ENCODE results near the gene CEP68. TPM values are rescaled to one million over a fixed set of nuclear protein-coding genes. Genes with fewer than 3 reads are reported as not detected.

The CEP68 gene
- polyA plus RNA-seq, 2 of the 4 experiments (the other 2 are of a cell fraction): 6.8 to 9.2 TPM

DNA sequence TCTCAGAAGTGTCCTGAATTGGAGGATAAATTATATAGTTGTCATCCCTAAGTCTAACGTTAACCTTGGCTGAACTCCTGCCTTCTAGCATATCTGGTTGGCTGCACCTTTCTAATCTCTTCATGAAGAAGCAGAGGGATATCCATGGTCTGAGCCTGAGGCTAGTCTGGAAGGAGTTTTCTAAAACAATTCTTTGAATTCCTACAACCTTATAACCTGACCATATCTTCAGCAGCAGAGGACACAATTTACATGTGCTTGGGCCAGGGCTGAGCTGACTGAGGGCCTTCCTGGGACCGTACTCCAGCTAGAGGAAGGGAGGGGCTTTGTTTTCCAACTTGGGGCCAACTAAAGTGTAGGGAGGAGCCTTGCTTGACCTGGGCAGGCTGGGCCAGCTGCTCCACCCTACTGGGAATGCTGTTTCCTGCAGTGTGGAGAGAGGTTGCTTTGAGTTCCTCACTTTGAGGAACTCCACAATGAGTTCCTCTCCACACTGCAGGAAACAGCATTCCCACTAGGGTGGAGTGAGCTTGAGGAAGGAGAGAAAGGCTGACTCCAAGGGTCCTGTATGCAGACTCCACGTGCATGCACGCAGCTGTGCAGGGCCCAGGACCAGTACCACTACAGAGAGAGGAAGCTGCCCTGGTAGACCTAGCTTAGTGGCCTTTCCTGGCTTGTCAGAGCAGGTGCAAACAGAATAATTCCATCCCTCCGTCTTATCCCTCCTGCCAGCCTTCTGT, 19.6 kb downstream of the CEP68 start:
- peak; percentile 31 to 49; a peak in 4 of 6 replicates for ATAC-seq

DNA sequence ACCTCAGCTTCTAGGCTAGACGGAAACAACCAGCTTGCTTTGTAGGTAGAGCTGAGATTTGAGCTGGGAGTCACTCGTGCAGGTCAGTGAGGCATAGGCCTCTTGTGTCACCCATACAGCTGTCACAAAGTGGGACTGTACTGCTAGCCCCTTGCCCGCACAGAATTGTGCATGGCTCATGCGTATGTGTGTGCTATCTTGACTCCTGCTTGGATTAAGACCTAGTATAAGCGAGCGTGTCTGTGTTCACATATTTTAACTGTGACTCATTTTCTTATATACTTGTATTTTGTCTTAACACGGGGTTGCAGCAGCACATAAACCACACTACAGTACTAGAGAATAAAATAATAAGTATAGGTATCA, 20.1 kb downstream of the CEP68 start:
- Histone ChIP-seq H3K27ac (no peak overlapping the region), H3K4me3 (no peak overlapping the region), H3K9me3 (no peaks in the 10 kb centered on the region), H3K4me2 (no peak overlapping the region), H3K4me1 (peaks cover 14% of the 10 kb centered on the region)
- ChIA-PET POLR2A (no interaction called here), CTCF (interaction anchor here (1.2 to 8.8 kb wide), 4 partner anchors 10 to 111 kb away, joined by 3 to 52 read pairs (median 8); no protein-coding TSS in a partner anchor)
- FAIRE-seq: no peak
- DNase-seq (ENCODE audit: low read depth in 1 of 2, low spot score in 1 of 2): no peak
- WGBS (ENCODE audit: missing lambda C conversion rate): 67% methylated on average over 7 of the region's 7 CpGs
- peak; percentile 9 to 12; a peak in 3 of 6 replicates for ATAC-seq
- TF ChIP-seq KDM5A (IDR thresholded peaks at IDR 0.05) (no peak), NFE2L2 (conservative IDR thresholded peaks at IDR 0.05; ENCODE audit: low read length) (no peak), EP300 (IDR thresholded peaks at IDR 0.05) (no peak), HOXB13 (CRISPR knock-in tag; IDR thresholded peaks at IDR 0.05; ENCODE audit: low read depth) (no peak), RFX5 (IDR thresholded peaks at IDR 0.05) (no peak), MAFK (IDR thresholded peaks at IDR 0.05; ENCODE audit: partially characterized antibody) (no peak)

More for the DNA sequence above, 19.6 kb downstream of the CEP68 start:
- POLR2A ChIA-PET: no interaction called here
- H3K4me2 ChIP-seq: no peak overlapping the region
- no peak overlapping the region for H3K4me3 ChIP-seq
- WGBS (ENCODE audit: missing lambda C conversion rate): 70% methylated on average over 5 of the region's 5 CpGs
- H3K4me1 ChIP-seq: peaks cover 19% of the 10 kb centered on the region
- FAIRE-seq (no peak), DNase-seq (ENCODE audit: low read depth in 1 of 2, low spot score in 1 of 2) (no peak)
- H3K27ac ChIP-seq: no peak overlapping the region
- no peaks in the 10 kb centered on the region for H3K9me3 ChIP-seq
- CTCF ChIA-PET: interaction anchor here (1.2 to 8.8 kb wide), 5 partner anchors 10 to 112 kb away, joined by 3 to 52 read pairs (median 11); no protein-coding TSS in a partner anchor
- TF ChIP-seq JUNB (IDR thresholded peaks at IDR 0.05) (no peak), POLR2AphosphoS2 (conservative IDR thresholded peaks at IDR 0.05; ENCODE audit: low read length) (peak; percentile 56; the same call in 1 of the 2 replicates)

DNA sequence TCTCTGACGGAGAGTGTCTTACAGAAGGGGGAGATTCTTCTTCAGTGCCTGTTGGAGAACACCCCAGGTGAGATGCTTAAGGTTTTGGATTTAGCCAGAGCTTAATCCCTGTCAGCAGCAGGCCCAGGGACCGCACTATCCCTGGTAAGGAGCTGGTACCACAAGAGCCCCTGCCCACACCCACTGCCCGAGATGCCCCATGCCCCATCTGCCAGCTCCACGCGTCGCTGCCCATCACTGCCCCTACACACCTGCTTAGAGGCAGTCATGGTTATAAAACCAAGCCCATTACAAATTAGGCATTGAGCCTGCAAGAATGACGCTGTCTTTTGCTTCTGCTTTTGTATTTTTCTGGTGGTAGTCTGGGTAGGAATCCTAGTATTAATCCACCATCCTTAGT, 21.7 kb downstream of the CEP68 start:
- POLR2A ChIA-PET: interaction anchor here (1.1 to 1.4 kb wide), 2 partner anchors 52 to 150 kb away, joined by 3 read pairs; partner anchors contain the start of genes ACTR2 and RAB1A

DNA sequence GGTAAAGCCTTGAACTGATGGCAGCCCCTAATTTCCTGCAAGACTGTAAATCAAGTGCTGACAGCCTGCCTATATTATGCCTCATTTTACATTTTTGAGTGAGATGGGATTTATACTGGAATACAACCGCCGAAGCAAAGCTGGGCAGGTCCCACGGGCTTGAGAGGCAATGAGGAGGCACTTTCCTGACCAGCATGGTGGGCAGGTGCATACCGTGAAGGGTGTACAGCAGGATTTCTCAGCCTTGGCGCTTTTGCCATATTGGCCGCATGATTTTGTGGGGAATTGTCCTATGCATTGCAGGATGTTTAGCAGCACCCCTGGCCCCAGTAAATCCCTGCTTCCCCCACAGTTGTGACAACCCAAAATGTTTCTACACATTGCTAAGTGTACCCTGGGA, 22.8 kb downstream of the CEP68 start:
- FAIRE-seq (no peak), ATAC-seq (no peak)
- POLR2A ChIA-PET: interaction anchor here (0.7 to 1.4 kb wide), 3 partner anchors 14 to 148 kb away, joined by 3 read pairs; partner anchors contain the start of genes ACTR2 and RAB1A
- no peak for TF ChIP-seq RAD21 (conservative IDR thresholded peaks at IDR 0.05 in 1 of 2, IDR thresholded peaks at IDR 0.05 in 1 of 2)
- TF ChIP-seq EP300 (IDR thresholded peaks at IDR 0.05): no peak
- TF ChIP-seq KDM5A (IDR thresholded peaks at IDR 0.05): no peak
- TF ChIP-seq CHD4 (IDR thresholded peaks at IDR 0.05; ENCODE audit: borderline replicate concordance): no peak
- no peak for TF ChIP-seq NPAS2 (CRISPR knock-in tag; IDR thresholded peaks at IDR 0.05; ENCODE audit: borderline replicate concordance)
- TF ChIP-seq, protein P1, sequence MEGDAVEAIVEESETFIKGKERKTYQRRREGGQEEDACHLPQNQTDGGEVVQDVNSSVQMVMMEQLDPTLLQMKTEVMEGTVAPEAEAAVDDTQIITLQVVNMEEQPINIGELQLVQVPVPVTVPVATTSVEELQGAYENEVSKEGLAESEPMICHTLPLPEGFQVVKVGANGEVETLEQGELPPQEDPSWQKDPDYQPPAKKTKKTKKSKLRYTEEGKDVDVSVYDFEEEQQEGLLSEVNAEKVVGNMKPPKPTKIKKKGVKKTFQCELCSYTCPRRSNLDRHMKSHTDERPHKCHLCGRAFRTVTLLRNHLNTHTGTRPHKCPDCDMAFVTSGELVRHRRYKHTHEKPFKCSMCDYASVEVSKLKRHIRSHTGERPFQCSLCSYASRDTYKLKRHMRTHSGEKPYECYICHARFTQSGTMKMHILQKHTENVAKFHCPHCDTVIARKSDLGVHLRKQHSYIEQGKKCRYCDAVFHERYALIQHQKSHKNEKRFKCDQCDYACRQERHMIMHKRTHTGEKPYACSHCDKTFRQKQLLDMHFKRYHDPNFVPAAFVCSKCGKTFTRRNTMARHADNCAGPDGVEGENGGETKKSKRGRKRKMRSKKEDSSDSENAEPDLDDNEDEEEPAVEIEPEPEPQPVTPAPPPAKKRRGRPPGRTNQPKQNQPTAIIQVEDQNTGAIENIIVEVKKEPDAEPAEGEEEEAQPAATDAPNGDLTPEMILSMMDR (IDR thresholded peaks at IDR 0.05): no peak
- TF ChIP-seq ZNF302 (CRISPR knock-in tag; IDR thresholded peaks at IDR 0.05): no peak
- no peak for TF ChIP-seq POLR2AphosphoS2 (conservative IDR thresholded peaks at IDR 0.05; ENCODE audit: low read length)
- no peak for TF ChIP-seq MAFK (IDR thresholded peaks at IDR 0.05; ENCODE audit: partially characterized antibody)
- TF ChIP-seq ZSCAN20 (CRISPR knock-in tag; IDR thresholded peaks at IDR 0.05): no peak
- TF ChIP-seq, protein P2, sequence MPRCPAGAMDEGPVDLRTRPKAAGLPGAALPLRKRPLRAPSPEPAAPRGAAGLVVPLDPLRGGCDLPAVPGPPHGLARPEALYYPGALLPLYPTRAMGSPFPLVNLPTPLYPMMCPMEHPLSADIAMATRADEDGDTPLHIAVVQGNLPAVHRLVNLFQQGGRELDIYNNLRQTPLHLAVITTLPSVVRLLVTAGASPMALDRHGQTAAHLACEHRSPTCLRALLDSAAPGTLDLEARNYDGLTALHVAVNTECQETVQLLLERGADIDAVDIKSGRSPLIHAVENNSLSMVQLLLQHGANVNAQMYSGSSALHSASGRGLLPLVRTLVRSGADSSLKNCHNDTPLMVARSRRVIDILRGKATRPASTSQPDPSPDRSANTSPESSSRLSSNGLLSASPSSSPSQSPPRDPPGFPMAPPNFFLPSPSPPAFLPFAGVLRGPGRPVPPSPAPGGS (IDR thresholded peaks at IDR 0.05): no peak
- no peak for TF ChIP-seq ZFP36 (IDR thresholded peaks at IDR 0.05; ENCODE audit: borderline replicate concordance, partially characterized antibody)

More for the DNA sequence above, 21.7 kb downstream of the CEP68 start:
- TF ChIP-seq ZFP36 (IDR thresholded peaks at IDR 0.05; ENCODE audit: borderline replicate concordance, partially characterized antibody) (no peak), ZC3H11A (IDR thresholded peaks at IDR 0.05) (no peak), JUN (IDR thresholded peaks at IDR 0.05) (no peak), MYC (IDR thresholded peaks at IDR 0.05; ENCODE audit: borderline replicate concordance, low read length) (no peak), PHF8 (IDR thresholded peaks at IDR 0.05; ENCODE audit: borderline replicate concordance, low read depth) (no peak), NFE2L2 (conservative IDR thresholded peaks at IDR 0.05; ENCODE audit: low read length) (no peak), JUNB (IDR thresholded peaks at IDR 0.05) (no peak), POLR2AphosphoS2 (conservative IDR thresholded peaks at IDR 0.05; ENCODE audit: low read length) (no peak), HDAC2 (IDR thresholded peaks at IDR 0.05) (no peak), KDM5A (IDR thresholded peaks at IDR 0.05) (no peak), TFCP2L1 (CRISPR knock-in tag; IDR thresholded peaks at IDR 0.05) (no peak), HOXB13 (CRISPR knock-in tag; IDR thresholded peaks at IDR 0.05; ENCODE audit: low read depth) (no peak), CHD4 (IDR thresholded peaks at IDR 0.05; ENCODE audit: borderline replicate concordance) (no peak)
- TF ChIP-seq, protein P2 (IDR thresholded peaks at IDR 0.05): no peak
- TF ChIP-seq, protein P3, sequence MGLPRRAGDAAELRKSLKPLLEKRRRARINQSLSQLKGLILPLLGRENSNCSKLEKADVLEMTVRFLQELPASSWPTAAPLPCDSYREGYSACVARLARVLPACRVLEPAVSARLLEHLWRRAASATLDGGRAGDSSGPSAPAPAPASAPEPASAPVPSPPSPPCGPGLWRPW (IDR thresholded peaks at IDR 0.05): no peak
- TF ChIP-seq, protein P4, sequence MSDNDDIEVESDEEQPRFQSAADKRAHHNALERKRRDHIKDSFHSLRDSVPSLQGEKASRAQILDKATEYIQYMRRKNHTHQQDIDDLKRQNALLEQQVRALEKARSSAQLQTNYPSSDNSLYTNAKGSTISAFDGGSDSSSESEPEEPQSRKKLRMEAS (IDR thresholded peaks at IDR 0.05): no peak
- 97% methylated on average over 7 of the region's 7 CpGs for WGBS (ENCODE audit: missing lambda C conversion rate)
- Histone ChIP-seq H3K4me3 (no peak overlapping the region), H3K4me1 (peaks cover 10% of the 10 kb centered on the region; the same call in 2 of the 3 replicates), H3K27ac (no peak overlapping the region), H3K4me2 (no peak overlapping the region), H3K9me3 (no peaks in the 10 kb centered on the region)
- FAIRE-seq (no peak), ATAC-seq (no peak), DNase-seq (ENCODE audit: low read depth in 1 of 2, low spot score in 1 of 2) (no peak)
- CTCF ChIA-PET: interaction anchor here (1.1 to 8.8 kb wide), 3 partner anchors 12 to 109 kb away, joined by 3 to 52 read pairs (median 12); no protein-coding TSS in a partner anchor

More for the DNA sequence above, 22.8 kb downstream of the CEP68 start:
- Histone ChIP-seq H3K4me2 (no peak overlapping the region), H3K4me3 (no peak overlapping the region), H3K27ac (no peak overlapping the region), H3K9me3 (no peaks in the 10 kb centered on the region), H3K4me1 (peaks cover 10% of the 10 kb centered on the region; the same call in 2 of the 3 replicates)
- WGBS (ENCODE audit: missing lambda C conversion rate): 97% methylated on average over 6 of the region's 6 CpGs
- CTCF ChIA-PET: interaction anchor here (0.5 to 8.8 kb wide), 7 partner anchors 13 to 319 kb away, joined by 3 to 52 read pairs (median 3); no protein-coding TSS in a partner anchor
- DNase-seq (ENCODE audit: low read depth in 1 of 2, low spot score in 1 of 2): no peak

Data from A549 (cell line).